Esophagus (tissue), 2 donors: ENCODE measurements around the gene TMEM59L. TPM values are rescaled to one million over a fixed set of nuclear protein-coding genes. Genes with fewer than 3 reads are reported as not detected.

Experiments
- H3K27ac ChIP-seq, 2 donors: one replicate each; pipeline ENCODE4 v1.5.1; 2013; ENCODE audit warnings: low read depth in 2 of 2, mild to moderate bottlenecking in 2 of 2, inconsistent platforms in 1 of 2, low read length in 1 of 2, moderate library complexity in 1 of 2
- H3K27me3 ChIP-seq, 2 donors: one replicate each; pipeline ENCODE4 v1.6.1; 2013; ENCODE audit warnings: low read length in 2 of 2, control low read depth in 1 of 2, mild to moderate bottlenecking in 1 of 2; ENCODE audit not compliant: insufficient read depth in 2 of 2, control insufficient read depth in 1 of 2
- H3K36me3 ChIP-seq, 2 donors: one replicate each; pipeline ENCODE4 v1.6.1; 2013; ENCODE audit warnings: low read length in 1 of 2; ENCODE audit not compliant: control insufficient read depth in 2 of 2, insufficient read depth in 2 of 2
- H3K4me1 ChIP-seq, 2 donors: one replicate each; pipeline ENCODE4 v1.6.1; 2013; ENCODE audit warnings: low read length in 1 of 2; ENCODE audit not compliant: control insufficient read depth in 2 of 2, insufficient read depth in 2 of 2
- H3K4me3 ChIP-seq, 2 donors: one replicate each; pipeline ENCODE4 v1.5.1; 2013; ENCODE audit warnings: low read length in 2 of 2, mild to moderate bottlenecking in 2 of 2, low read depth in 1 of 2, moderate library complexity in 1 of 2
- H3K9me3 ChIP-seq, 2 donors: one replicate each; pipeline ENCODE4 v1.6.1; 2013; ENCODE audit warnings: mild to moderate bottlenecking in 2 of 2, low read depth in 1 of 2, low read length in 1 of 2, moderate library complexity in 1 of 2; ENCODE audit not compliant: control insufficient read depth in 2 of 2, insufficient read depth in 1 of 2
- WGBS, 2 donors: extraction: QIAGEN DNeasy Blood & Tissue Kit; methylation state at CpG; one replicate each; pipeline ENCODE4 v1.1.7; 2013; 5-methylcytosine and 5-hydroxymethylcytosine counted together
- polyA plus RNA-seq, 2 donors: library from polyadenylated mRNA; stranded (reverse); fragments of 200-250 nt; gene quantifications; one replicate each; pipeline ENCODE4 v1.2.3, GENCODE V29; 2013
- donor health status: healthy with polysubstance abuse.
- donor health status: Bipolar disorder and iron deficiency.

The TMEM59L gene
- polyA plus RNA-seq, 2 donors: 0.41 to 0.71 TPM

- H3K27ac ChIP-seq: peak overlapping the region in 1 of 2 donors; percentile 8
- no peaks in the 10 kb centered on the region for H3K9me3 ChIP-seq
- WGBS, 2 donors: 92 to 95% methylated on average over 10 of the region's 10 CpGs
- H3K27me3 ChIP-seq: no peaks in the 10 kb centered on the region
- peaks cover 0 to 4% of the 10 kb centered on the region in 2 donors for H3K36me3 ChIP-seq
- H3K4me3 ChIP-seq: no peak overlapping the region
- peaks cover 16% of the 10 kb centered on the region in 2 donors for H3K4me1 ChIP-seq
Measured at GRCh38 chr19:18647807-18648206, 35.1 kb downstream of the TMEM59L start.

- 51 to 60% methylated on average over 13 of the region's 13 CpGs for WGBS, 2 donors
- no peak overlapping the region for H3K4me3 ChIP-seq
- peaks cover 0 to 4% of the 10 kb centered on the region in 2 donors for H3K36me3 ChIP-seq
- H3K9me3 ChIP-seq: no peaks in the 10 kb centered on the region
- peak overlapping the region; percentile 67 to 87 for H3K27ac ChIP-seq
- no peaks in the 10 kb centered on the region for H3K27me3 ChIP-seq
- H3K4me1 ChIP-seq: peaks cover 16% of the 10 kb centered on the region in 2 donors
Measured at GRCh38 chr19:18648973-18649315, 36.3 kb downstream of the TMEM59L start.

- Histone ChIP-seq H3K27ac (peak overlapping the region; percentile 67 to 87), H3K9me3 (no peaks in the 10 kb centered on the region), H3K4me1 (peaks cover 14 to 15% of the 10 kb centered on the region in 2 donors), H3K27me3 (no peaks in the 10 kb centered on the region), H3K36me3 (peaks cover 0 to 4% of the 10 kb centered on the region in 2 donors), H3K4me3 (no peak overlapping the region)
- WGBS, 2 donors: 25 to 34% methylated on average over 25 of the region's 25 CpGs
Measured at GRCh38 chr19:18649371-18650020, 36.8 kb downstream of the TMEM59L start.

- Histone ChIP-seq H3K9me3 (no peaks in the 10 kb centered on the region), H3K27ac (peak overlapping the region; percentile 67 to 87), H3K4me1 (peaks cover 12% of the 10 kb centered on the region in 2 donors), H3K4me3 (no peak overlapping the region), H3K36me3 (peaks cover 0 to 4% of the 10 kb centered on the region in 2 donors), H3K27me3 (no peaks in the 10 kb centered on the region)
- 45 to 65% methylated on average over 17 of the region's 17 CpGs for WGBS, 2 donors
Measured at GRCh38 chr19:18650021-18650390, 37.3 kb downstream of the TMEM59L start.

GRCh38 chr19:18650468-18651041 lies 37.9 kb downstream of the TMEM59L start:
- peaks cover 0 to 4% of the 10 kb centered on the region in 2 donors for H3K36me3 ChIP-seq
- H3K27me3 ChIP-seq: no peaks in the 10 kb centered on the region
- no peak overlapping the region for H3K4me3 ChIP-seq
- H3K27ac ChIP-seq: peak overlapping the region; percentile 67 to 87
- 56 to 65% methylated on average over 34 of the region's 34 CpGs for WGBS, 2 donors
- peaks cover 12% of the 10 kb centered on the region in 2 donors for H3K4me1 ChIP-seq
- H3K9me3 ChIP-seq: no peaks in the 10 kb centered on the region

- Histone ChIP-seq H3K27me3 (no peaks in the 10 kb centered on the region), H3K4me3 (no peak overlapping the region), H3K9me3 (no peaks in the 10 kb centered on the region), H3K36me3 (peaks cover 0 to 4% of the 10 kb centered on the region in 2 donors), H3K27ac (peak overlapping the region; percentile 67 to 87), H3K4me1 (peaks cover 8 to 12% of the 10 kb centered on the region in 2 donors)
- 82 to 83% methylated on average over 1 of the region's 1 CpG for WGBS, 2 donors
Measured at GRCh38 chr19:18651300-18651699, 38.6 kb downstream of the TMEM59L start.

GRCh38 chr19:18651733-18652132 lies 39.1 kb downstream of the TMEM59L start:
- no peaks in the 10 kb centered on the region for H3K27me3 ChIP-seq
- peak overlapping the region in 1 of 2 donors; percentile 87 for H3K27ac ChIP-seq
- 76 to 80% methylated on average over 6 of the region's 6 CpGs for WGBS, 2 donors
- H3K4me1 ChIP-seq: peaks cover 8 to 12% of the 10 kb centered on the region in 2 donors
- H3K9me3 ChIP-seq: no peaks in the 10 kb centered on the region
- no peak overlapping the region for H3K4me3 ChIP-seq
- H3K36me3 ChIP-seq: peaks cover 0 to 4% of the 10 kb centered on the region in 2 donors

- peaks cover 0 to 1% of the 10 kb centered on the region in 2 donors for H3K36me3 ChIP-seq
- H3K4me1 ChIP-seq: peaks cover 15 to 16% of the 10 kb centered on the region in 2 donors
- H3K9me3 ChIP-seq: no peaks in the 10 kb centered on the region
- WGBS, 2 donors: 100% methylated on average over 1 of the region's 1 CpG
- H3K27me3 ChIP-seq: no peaks in the 10 kb centered on the region
- H3K27ac ChIP-seq: no peak overlapping the region
- no peak overlapping the region for H3K4me3 ChIP-seq
Measured at GRCh38 chr19:18653853-18654252, 41.2 kb downstream of the TMEM59L start.

- Histone ChIP-seq H3K27me3 (no peaks in the 10 kb centered on the region), H3K9me3 (no peaks in the 10 kb centered on the region), H3K4me1 (peaks cover 10% of the 10 kb centered on the region in 2 donors), H3K27ac (no peak overlapping the region), H3K36me3 (no peaks in the 10 kb centered on the region), H3K4me3 (no peak overlapping the region)
- WGBS, 2 donors: 95 to 96% methylated on average over 7 of the region's 7 CpGs
Measured at GRCh38 chr19:18654469-18654868, 41.8 kb downstream of the TMEM59L start.
